ENCODE results near the gene ZFX.

DNA sequence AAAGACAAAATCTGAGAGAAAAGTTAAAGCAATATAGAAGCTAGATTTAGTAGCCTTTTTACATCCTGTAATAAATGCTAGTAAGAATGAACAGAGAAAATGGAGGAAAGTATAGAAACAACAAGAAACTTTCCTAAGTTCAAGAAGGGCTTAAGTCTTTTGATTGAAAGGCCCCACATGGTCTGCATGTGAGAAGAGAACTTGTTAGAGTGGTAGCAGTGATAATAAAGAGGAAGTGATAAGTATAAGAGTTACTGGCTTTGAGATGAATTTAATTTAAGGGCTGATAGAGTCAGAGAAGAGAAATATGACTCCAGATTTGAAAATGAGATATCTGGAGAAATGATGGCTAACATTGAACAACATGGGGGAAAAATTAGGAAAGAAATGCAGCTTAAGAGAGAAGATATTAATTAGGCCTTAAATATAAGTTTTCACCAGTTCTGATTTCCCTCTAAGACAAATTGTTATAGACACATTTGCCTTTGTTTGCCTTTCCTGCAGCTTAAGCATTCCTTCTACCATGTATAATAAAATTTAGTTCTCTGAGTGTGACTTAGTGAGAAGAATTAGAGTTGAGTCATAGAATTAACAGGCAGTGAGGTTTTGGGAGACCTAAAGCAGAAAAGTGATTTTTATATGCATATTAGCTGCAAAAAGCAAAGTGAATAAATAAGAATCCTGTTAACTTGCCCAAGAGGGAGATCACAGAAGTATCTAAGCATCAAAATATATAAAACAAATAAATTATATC, 18.4 kb downstream of the ZFX start:
- TF ChIP-seq, protein P1, sequence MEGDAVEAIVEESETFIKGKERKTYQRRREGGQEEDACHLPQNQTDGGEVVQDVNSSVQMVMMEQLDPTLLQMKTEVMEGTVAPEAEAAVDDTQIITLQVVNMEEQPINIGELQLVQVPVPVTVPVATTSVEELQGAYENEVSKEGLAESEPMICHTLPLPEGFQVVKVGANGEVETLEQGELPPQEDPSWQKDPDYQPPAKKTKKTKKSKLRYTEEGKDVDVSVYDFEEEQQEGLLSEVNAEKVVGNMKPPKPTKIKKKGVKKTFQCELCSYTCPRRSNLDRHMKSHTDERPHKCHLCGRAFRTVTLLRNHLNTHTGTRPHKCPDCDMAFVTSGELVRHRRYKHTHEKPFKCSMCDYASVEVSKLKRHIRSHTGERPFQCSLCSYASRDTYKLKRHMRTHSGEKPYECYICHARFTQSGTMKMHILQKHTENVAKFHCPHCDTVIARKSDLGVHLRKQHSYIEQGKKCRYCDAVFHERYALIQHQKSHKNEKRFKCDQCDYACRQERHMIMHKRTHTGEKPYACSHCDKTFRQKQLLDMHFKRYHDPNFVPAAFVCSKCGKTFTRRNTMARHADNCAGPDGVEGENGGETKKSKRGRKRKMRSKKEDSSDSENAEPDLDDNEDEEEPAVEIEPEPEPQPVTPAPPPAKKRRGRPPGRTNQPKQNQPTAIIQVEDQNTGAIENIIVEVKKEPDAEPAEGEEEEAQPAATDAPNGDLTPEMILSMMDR (IDR thresholded peaks at IDR 0.05; ENCODE audit: insufficient read depth, low read depth, low read length), result no peak
- no peak for TF ChIP-seq EZH2 (IDR thresholded peaks at IDR 0.05; ENCODE audit: insufficient read depth, low read length)

Data from astrocyte (in vitro differentiated cells and primary cell).